ENCODE data around the gene ST8SIA1. TPM values are rescaled to one million over a fixed set of nuclear protein-coding genes. Genes with fewer than 3 reads are reported as not detected.

ST8SIA1 gene
- total and polyA plus RNA-seq, 2 of the 8 experiments (the other 6 are each of a cell fraction or from before 2014, with no cell fraction given) = 1.9 to 4.4 TPM

DNA sequence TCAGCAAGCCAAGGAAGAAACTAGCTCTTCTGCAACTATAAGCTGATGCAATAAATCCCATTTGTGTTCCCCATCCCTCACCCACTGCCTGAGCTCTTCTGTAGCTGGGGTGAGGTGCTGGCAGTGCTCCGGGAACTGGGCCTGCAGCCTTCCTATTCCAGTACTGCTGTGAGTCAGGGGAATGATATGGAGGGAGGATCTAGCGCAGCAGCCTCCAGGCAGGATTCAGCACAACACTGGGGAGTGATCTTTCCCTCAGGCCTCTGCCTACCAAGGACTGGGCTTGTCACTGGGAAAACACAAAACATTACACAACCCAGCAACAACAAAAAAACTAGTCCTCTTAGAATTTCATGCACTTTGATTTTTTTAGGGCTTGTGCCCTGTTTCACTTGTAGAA is 58.7 kb downstream of the ST8SIA1 start (continued):
- TF ChIP-seq TAF7 (optimal IDR thresholded peaks at IDR 0.05; ENCODE audit: borderline replicate concordance, low read depth, low read length) = no peak
